Neural cell (in vitro differentiated cells): Measurements from ENCODE around the gene BLOC1S5. TPM values are rescaled to one million over a fixed set of nuclear protein-coding genes. Genes with fewer than 3 reads are reported as not detected.

Experiments used
- H2AFZ ChIP-seq: fragments of 200-600, 300-800 bp; sonication (generic), shearing (Covaris generic); 2 replicates; pipeline ENCODE4 v1.6.0; 2014; ENCODE audit warnings: low read depth, mild to moderate bottlenecking, antibody characterized with exemption, low read length, moderate library complexity
- H3F3A ChIP-seq: fragments of 200-600 bp; shearing (Covaris generic); 2 replicates; pipeline ENCODE4 v1.6.1; 2016; ENCODE audit warnings: mild to moderate bottlenecking, moderate library complexity, mixed read lengths, antibody characterized with exemption, low read length; ENCODE audit not compliant: insufficient read depth, poor library complexity, severe bottlenecking
- H3K27ac ChIP-seq: fragments of 200-600, 300-800 bp; sonication (generic), shearing (Covaris generic); 2 replicates; pipeline ENCODE4 v1.5.1; 2014; ENCODE audit warnings: mild to moderate bottlenecking, low read length, moderate library complexity
- H3K27me3 ChIP-seq: fragments of 300-800, 200-600 bp; sonication (generic), shearing (Covaris generic); 2 replicates; pipeline ENCODE4 v1.6.0; 2014; ENCODE audit warnings: mild to moderate bottlenecking, low read depth, low read length, moderate library complexity; ENCODE audit not compliant: insufficient read depth
- H3K36me3 ChIP-seq: fragments of 300-800, 200-600 bp; sonication (generic), shearing (Covaris generic); 2 replicates; pipeline ENCODE4 v1.5.1; 2014; ENCODE audit warnings: mild to moderate bottlenecking, antibody characterized with exemption, low read length, moderate library complexity; ENCODE audit not compliant: insufficient read depth
- H3K4me2 ChIP-seq: fragments of 300-800, 200-600 bp; sonication (generic), shearing (Covaris generic); 2 replicates; pipeline ENCODE4 v1.6.0; 2014; ENCODE audit warnings: mild to moderate bottlenecking, low read length
- H3K4me3 ChIP-seq: fragments of 300-800, 200-600 bp; sonication (generic), shearing (Covaris generic); 2 replicates; pipeline ENCODE4 v1.5.1; 2014; ENCODE audit warnings: mild to moderate bottlenecking, low read length, moderate library complexity
- H3K79me2 ChIP-seq: fragments of 200-600 bp; shearing (Covaris generic); replicated peaks from 2 replicates; pipeline ENCODE4 v1.6.0; 2014; ENCODE audit warnings: mild to moderate bottlenecking, low read length, moderate library complexity; ENCODE audit not compliant: insufficient read depth
- H3K9ac ChIP-seq: fragments of 300-800, 200-600 bp; sonication (generic), shearing (Covaris generic); 2 replicates; pipeline ENCODE4 v1.6.1; 2016; ENCODE audit warnings: mild to moderate bottlenecking, low read length, mixed read lengths
- H3K9me2 ChIP-seq: fragments of 200-600 bp; shearing (Covaris generic); 2 replicates; pipeline ENCODE4 v1.6.1; 2016; ENCODE audit warnings: mild to moderate bottlenecking, low read length, mixed read lengths; ENCODE audit not compliant: insufficient read depth
- H3K9me3 ChIP-seq: fragments of 200-600, 300-800 bp; sonication (generic), shearing (Covaris generic); 2 replicates; pipeline ENCODE4 v1.6.1; 2016; ENCODE audit warnings: mild to moderate bottlenecking, mixed run types, low read length, moderate library complexity, mixed read lengths
- H4K20me1 ChIP-seq: fragments of 200-600 bp; shearing (Covaris generic); 2 replicates; pipeline ENCODE4 v1.6.1; 2016; ENCODE audit warnings: mild to moderate bottlenecking, mixed run types; ENCODE audit not compliant: insufficient read depth
- EP300 ChIP-seq: fragments of 450-650 bp; conservative IDR thresholded peaks from 2 replicates; pipeline ENCODE4 v1.6.1; 2014; ENCODE audit warnings: antibody characterized with exemption, mild to moderate bottlenecking, moderate library complexity; ENCODE audit not compliant: poor library complexity, severe bottlenecking
- EZH2 ChIP-seq: fragments of 200-600, 300-800 bp; shearing (Covaris generic), sonication (generic); IDR thresholded peaks from 2 replicates; pipeline ENCODE4 v1.6.1; 2014; ENCODE audit warnings: antibody characterized with exemption, low read length, borderline replicate concordance, mild to moderate bottlenecking; ENCODE audit not compliant: insufficient read depth, poor library complexity, severe bottlenecking
- MXI1 ChIP-seq: fragments of 450-650 bp; conservative IDR thresholded peaks from 2 replicates; pipeline ENCODE4 v1.6.1; 2014; ENCODE audit warnings: antibody characterized with exemption, mild to moderate bottlenecking; ENCODE audit not compliant: poor library complexity, severe bottlenecking
- POLR2AphosphoS5 ChIP-seq: IDR thresholded peaks from 2 replicates; pipeline ENCODE4 v1.6.1; 2012
- RAD21 ChIP-seq: fragments of 450-650 bp; conservative IDR thresholded peaks from 2 replicates; pipeline ENCODE4 v1.6.1; 2014; ENCODE audit warnings: antibody characterized with exemption, mild to moderate bottlenecking, moderate library complexity
- SMC3 ChIP-seq: fragments of 450-650 bp; conservative IDR thresholded peaks from 2 replicates; pipeline ENCODE4 v1.6.1; 2014; ENCODE audit warnings: antibody characterized with exemption, mild to moderate bottlenecking, moderate library complexity; ENCODE audit not compliant: poor library complexity
- TAF1 ChIP-seq: IDR thresholded peaks from 2 replicates; pipeline ENCODE4 v1.6.1; 2012; ENCODE audit warnings: low read depth
- polyA plus RNA-seq: library from polyadenylated mRNA; depleted of rRNA; stranded (reverse); fragments of >200 nt; gene quantifications from 2 replicates; pipeline ENCODE4 v1.2.3, GENCODE V29; 2014
- TF ChIP-seq, protein P1 (sequence below): IDR thresholded peaks from 2 replicates; pipeline ENCODE4 v1.6.1; 2012; ENCODE audit warnings: borderline replicate concordance
- TF ChIP-seq, protein P2 (sequence below): fragments of 450-650 bp; IDR thresholded peaks from 2 replicates; pipeline ENCODE4 v1.5.1; 2014; ENCODE audit warnings: antibody characterized with exemption, mild to moderate bottlenecking, moderate library complexity; ENCODE audit not compliant: poor library complexity, severe bottlenecking

The BLOC1S5 gene
- polyA plus RNA-seq, 1 donor from 2014 or later, result 12.2 TPM

GRCh38 chr6:8108759-8109539 is 44.8 kb upstream of the BLOC1S5 start:
- no peaks in the 10 kb centered on the region for H3K79me2 ChIP-seq
- no peaks in the 10 kb centered on the region for H4K20me1 ChIP-seq
- H2AFZ ChIP-seq, result no peak overlapping the region
- H3K9me3 ChIP-seq, result no peaks in the 10 kb centered on the region
- no peak overlapping the region for H3K4me3 ChIP-seq
- H3F3A ChIP-seq, result no peaks in the 10 kb centered on the region
- no peaks in the 10 kb centered on the region for H3K36me3 ChIP-seq
- H3K27me3 ChIP-seq, result no peaks in the 10 kb centered on the region
- no peaks in the 10 kb centered on the region for H3K9me2 ChIP-seq
- no peak overlapping the region for H3K27ac ChIP-seq
- no peak overlapping the region for H3K4me2 ChIP-seq
- H3K9ac ChIP-seq, result no peak overlapping the region
- TF ChIP-seq POLR2AphosphoS5 (no peak), EP300 (no peak), SMC3 (no peak), TAF1 (no peak), RAD21 (no peak), EZH2 (no peak), MXI1 (no peak)
- TF ChIP-seq, protein P1, sequence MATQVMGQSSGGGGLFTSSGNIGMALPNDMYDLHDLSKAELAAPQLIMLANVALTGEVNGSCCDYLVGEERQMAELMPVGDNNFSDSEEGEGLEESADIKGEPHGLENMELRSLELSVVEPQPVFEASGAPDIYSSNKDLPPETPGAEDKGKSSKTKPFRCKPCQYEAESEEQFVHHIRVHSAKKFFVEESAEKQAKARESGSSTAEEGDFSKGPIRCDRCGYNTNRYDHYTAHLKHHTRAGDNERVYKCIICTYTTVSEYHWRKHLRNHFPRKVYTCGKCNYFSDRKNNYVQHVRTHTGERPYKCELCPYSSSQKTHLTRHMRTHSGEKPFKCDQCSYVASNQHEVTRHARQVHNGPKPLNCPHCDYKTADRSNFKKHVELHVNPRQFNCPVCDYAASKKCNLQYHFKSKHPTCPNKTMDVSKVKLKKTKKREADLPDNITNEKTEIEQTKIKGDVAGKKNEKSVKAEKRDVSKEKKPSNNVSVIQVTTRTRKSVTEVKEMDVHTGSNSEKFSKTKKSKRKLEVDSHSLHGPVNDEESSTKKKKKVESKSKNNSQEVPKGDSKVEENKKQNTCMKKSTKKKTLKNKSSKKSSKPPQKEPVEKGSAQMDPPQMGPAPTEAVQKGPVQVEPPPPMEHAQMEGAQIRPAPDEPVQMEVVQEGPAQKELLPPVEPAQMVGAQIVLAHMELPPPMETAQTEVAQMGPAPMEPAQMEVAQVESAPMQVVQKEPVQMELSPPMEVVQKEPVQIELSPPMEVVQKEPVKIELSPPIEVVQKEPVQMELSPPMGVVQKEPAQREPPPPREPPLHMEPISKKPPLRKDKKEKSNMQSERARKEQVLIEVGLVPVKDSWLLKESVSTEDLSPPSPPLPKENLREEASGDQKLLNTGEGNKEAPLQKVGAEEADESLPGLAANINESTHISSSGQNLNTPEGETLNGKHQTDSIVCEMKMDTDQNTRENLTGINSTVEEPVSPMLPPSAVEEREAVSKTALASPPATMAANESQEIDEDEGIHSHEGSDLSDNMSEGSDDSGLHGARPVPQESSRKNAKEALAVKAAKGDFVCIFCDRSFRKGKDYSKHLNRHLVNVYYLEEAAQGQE, result no peak
- TF ChIP-seq, protein P2, sequence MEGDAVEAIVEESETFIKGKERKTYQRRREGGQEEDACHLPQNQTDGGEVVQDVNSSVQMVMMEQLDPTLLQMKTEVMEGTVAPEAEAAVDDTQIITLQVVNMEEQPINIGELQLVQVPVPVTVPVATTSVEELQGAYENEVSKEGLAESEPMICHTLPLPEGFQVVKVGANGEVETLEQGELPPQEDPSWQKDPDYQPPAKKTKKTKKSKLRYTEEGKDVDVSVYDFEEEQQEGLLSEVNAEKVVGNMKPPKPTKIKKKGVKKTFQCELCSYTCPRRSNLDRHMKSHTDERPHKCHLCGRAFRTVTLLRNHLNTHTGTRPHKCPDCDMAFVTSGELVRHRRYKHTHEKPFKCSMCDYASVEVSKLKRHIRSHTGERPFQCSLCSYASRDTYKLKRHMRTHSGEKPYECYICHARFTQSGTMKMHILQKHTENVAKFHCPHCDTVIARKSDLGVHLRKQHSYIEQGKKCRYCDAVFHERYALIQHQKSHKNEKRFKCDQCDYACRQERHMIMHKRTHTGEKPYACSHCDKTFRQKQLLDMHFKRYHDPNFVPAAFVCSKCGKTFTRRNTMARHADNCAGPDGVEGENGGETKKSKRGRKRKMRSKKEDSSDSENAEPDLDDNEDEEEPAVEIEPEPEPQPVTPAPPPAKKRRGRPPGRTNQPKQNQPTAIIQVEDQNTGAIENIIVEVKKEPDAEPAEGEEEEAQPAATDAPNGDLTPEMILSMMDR, result no peak

DNA sequence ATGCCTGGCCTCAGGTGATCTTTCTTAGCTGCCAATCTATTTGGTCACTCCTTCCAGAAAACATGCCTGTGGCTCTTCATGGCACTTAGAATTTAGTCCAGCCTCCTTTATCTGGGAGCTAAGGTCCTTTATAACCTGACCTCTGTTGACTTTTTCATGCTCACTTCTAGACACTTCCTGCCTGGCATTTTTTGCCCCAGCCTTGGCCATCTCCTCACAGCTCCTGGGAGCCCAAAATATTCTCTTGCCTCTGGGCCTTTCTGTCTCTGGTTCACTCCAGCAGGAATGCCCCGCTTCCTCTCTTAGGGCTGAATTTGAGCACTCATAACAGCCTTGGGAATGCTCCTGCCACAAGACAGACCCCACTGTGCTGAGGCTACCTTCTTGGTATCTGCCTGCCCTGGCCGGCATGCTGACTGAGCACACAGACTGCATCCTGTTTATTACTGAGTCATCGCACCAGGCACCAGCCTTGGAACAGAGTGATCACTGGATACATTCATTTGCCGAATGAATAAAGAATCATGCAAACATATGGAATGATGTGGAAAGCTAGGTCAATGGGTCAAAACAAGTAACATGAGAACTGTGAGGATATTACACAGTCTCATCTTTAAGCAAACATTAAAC is 44.0 kb upstream of the BLOC1S5 start:
- Histone ChIP-seq H3K9me2 (no peaks in the 10 kb centered on the region), H3K9me3 (no peaks in the 10 kb centered on the region), H3K79me2 (no peaks in the 10 kb centered on the region), H3K36me3 (no peaks in the 10 kb centered on the region), H3K27me3 (no peaks in the 10 kb centered on the region), H2AFZ (no peak overlapping the region), H4K20me1 (no peaks in the 10 kb centered on the region), H3K9ac (no peak overlapping the region), H3K27ac (no peak overlapping the region), H3K4me2 (no peak overlapping the region), H3F3A (no peaks in the 10 kb centered on the region), H3K4me3 (no peak overlapping the region)
- TF ChIP-seq EZH2 (no peak), TAF1 (no peak), MXI1 (no peak), SMC3 (no peak), POLR2AphosphoS5 (no peak), EP300 (no peak), RAD21 (no peak)
- TF ChIP-seq, protein P1, result no peak
- TF ChIP-seq, protein P2, result no peak
